ENCODE measurements around the gene FAM78A.
"Not testable (repeated sequence)": the region's sequence is repeated elsewhere in the genome, so short reads cannot be mapped to it uniquely, and the experiment has no call there.

The FAM78A gene

DNA sequence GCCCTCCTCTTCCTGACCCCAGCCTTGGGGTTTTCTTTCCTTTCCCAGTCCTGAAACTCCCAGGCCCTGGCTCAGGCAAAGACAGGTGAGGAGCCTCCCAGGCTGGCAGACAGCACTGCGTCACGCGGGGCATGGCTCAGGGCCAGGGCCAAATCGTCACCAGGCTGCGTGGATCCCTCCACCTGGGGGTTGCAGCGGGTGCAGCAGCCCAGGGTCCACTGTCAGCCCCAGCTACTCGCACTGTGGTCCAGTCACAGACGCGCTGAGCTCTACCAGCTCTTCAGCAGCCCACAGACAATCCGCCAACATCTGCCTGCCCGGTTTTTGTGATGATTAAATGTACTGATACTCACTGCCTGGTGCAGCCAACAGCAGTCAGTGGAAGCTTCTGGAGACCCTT, 12.1 kb downstream of the FAM78A start:
- Histone ChIP-seq H3K9me3 (ENCODE audit: insufficient read depth, low read length) (no peaks in the 10 kb centered on the region), H4K20me1 (ENCODE audit: insufficient read depth, low read length) (peaks cover 11% of the 10 kb centered on the region), H3K9ac (ENCODE audit: low read length) (no peak overlapping the region), H3K4me1 (ENCODE audit: low read length) (peaks cover 37% of the 10 kb centered on the region), H3K4me3 (ENCODE audit: low read length) (no peak overlapping the region), H3K27ac (ENCODE audit: low read length) (no peak overlapping the region), H3K36me3 (replicated peaks; ENCODE audit: low read depth, low read length) (peaks cover 24% of the 10 kb centered on the region), H3K79me2 (ENCODE audit: low read length) (peaks cover 61% of the 10 kb centered on the region), H3K4me2 (ENCODE audit: low read length) (no peak overlapping the region), H2AFZ (ENCODE audit: low read depth, low read length) (no peak overlapping the region), H3K27me3 (ENCODE audit: low read depth, low read length) (no peaks in the 10 kb centered on the region)
- TF ChIP-seq, protein P1, sequence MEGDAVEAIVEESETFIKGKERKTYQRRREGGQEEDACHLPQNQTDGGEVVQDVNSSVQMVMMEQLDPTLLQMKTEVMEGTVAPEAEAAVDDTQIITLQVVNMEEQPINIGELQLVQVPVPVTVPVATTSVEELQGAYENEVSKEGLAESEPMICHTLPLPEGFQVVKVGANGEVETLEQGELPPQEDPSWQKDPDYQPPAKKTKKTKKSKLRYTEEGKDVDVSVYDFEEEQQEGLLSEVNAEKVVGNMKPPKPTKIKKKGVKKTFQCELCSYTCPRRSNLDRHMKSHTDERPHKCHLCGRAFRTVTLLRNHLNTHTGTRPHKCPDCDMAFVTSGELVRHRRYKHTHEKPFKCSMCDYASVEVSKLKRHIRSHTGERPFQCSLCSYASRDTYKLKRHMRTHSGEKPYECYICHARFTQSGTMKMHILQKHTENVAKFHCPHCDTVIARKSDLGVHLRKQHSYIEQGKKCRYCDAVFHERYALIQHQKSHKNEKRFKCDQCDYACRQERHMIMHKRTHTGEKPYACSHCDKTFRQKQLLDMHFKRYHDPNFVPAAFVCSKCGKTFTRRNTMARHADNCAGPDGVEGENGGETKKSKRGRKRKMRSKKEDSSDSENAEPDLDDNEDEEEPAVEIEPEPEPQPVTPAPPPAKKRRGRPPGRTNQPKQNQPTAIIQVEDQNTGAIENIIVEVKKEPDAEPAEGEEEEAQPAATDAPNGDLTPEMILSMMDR (IDR thresholded peaks at IDR 0.05; ENCODE audit: low read depth, low read length) = no peak
- no peak for TF ChIP-seq EZH2phosphoT487 (IDR thresholded peaks at IDR 0.05; ENCODE audit: low read depth)

- no peaks in the 10 kb centered on the region for H3K27me3 ChIP-seq (ENCODE audit: low read depth, low read length)
- no peak overlapping the region; the same call in 1 of the 2 replicates for H3K4me2 ChIP-seq (ENCODE audit: low read length)
- peaks cover 24% of the 10 kb centered on the region for H3K36me3 ChIP-seq (replicated peaks; ENCODE audit: low read depth, low read length)
- peaks cover 59% of the 10 kb centered on the region for H3K79me2 ChIP-seq (ENCODE audit: low read length)
- TF ChIP-seq EZH2phosphoT487 (IDR thresholded peaks at IDR 0.05; ENCODE audit: low read depth) = no peak
- TF ChIP-seq, protein P1 (IDR thresholded peaks at IDR 0.05; ENCODE audit: low read depth, low read length) = no peak
- H3K9me3 ChIP-seq (ENCODE audit: insufficient read depth, low read length) = no peaks in the 10 kb centered on the region
- no peak overlapping the region for H3K9ac ChIP-seq (ENCODE audit: low read length)
- H2AFZ ChIP-seq (ENCODE audit: low read depth, low read length) = no peak overlapping the region
- peaks cover 11% of the 10 kb centered on the region for H4K20me1 ChIP-seq (ENCODE audit: insufficient read depth, low read length)
- peaks cover 32% of the 10 kb centered on the region for H3K4me1 ChIP-seq (ENCODE audit: low read length)
- H3K4me3 ChIP-seq (ENCODE audit: low read length) = no peak overlapping the region
- H3K27ac ChIP-seq (ENCODE audit: low read length) = no peak overlapping the region
Observed at GRCh38 chr9:131263701-131264100, 12.6 kb downstream of the FAM78A start.

DNA sequence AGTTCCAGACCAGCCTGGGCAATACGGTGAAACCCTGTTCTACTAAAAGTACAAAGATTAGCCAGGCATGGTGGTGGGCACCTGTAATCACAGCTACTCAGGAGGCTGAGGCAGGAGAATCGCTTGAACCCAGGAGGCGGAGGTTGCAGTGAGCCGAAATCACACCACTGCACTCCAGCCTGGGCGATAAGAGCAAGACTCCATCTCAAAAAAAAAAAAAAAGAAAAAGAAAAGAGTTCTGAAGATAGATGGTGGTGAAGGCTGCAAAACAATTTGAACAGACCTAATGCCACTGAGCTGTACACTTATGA, 13.3 kb downstream of the FAM78A start:
- Histone ChIP-seq H3K79me2 (ENCODE audit: low read length) (peaks cover 53% of the 10 kb centered on the region), H3K36me3 (replicated peaks; ENCODE audit: low read depth, low read length) (peaks cover 24% of the 10 kb centered on the region), H3K4me2 (ENCODE audit: low read length) (peak overlapping the region; percentile 46), H4K20me1 (ENCODE audit: insufficient read depth, low read length) (peaks cover 11% of the 10 kb centered on the region), H3K27ac (ENCODE audit: low read length) (peak overlapping the region; percentile 63), H3K4me3 (ENCODE audit: low read length) (peak overlapping the region; percentile 8; the same call in 1 of the 2 replicates), H3K4me1 (ENCODE audit: low read length) (peaks cover 26% of the 10 kb centered on the region)
- H3K9ac ChIP-seq (ENCODE audit: low read length); H3K27me3 ChIP-seq (ENCODE audit: low read depth, low read length); H2AFZ ChIP-seq (ENCODE audit: low read depth, low read length); H3K9me3 ChIP-seq (ENCODE audit: insufficient read depth, low read length): not testable (repeated sequence)

GRCh38 chr9:131262327-131263032, 13.8 kb downstream of the FAM78A start:
- H3K27ac ChIP-seq (ENCODE audit: low read length) = peak overlapping the region; percentile 63
- peak overlapping the region; percentile 46 for H3K4me2 ChIP-seq (ENCODE audit: low read length)

More at GRCh38 chr9:131262327-131263032, 13.8 kb downstream of the FAM78A start:
- H3K27me3 ChIP-seq (ENCODE audit: low read depth, low read length) = no peaks in the 10 kb centered on the region
- H3K36me3 ChIP-seq (replicated peaks; ENCODE audit: low read depth, low read length) = peaks cover 25% of the 10 kb centered on the region
- peaks cover 49% of the 10 kb centered on the region for H3K79me2 ChIP-seq (ENCODE audit: low read length)
- H3K9me3 ChIP-seq (ENCODE audit: insufficient read depth, low read length) = no peaks in the 10 kb centered on the region
- no peak overlapping the region for H3K9ac ChIP-seq (ENCODE audit: low read length)
- peak overlapping the region; percentile 8; the same call in 1 of the 2 replicates for H3K4me3 ChIP-seq (ENCODE audit: low read length)
- H3K4me1 ChIP-seq (ENCODE audit: low read length) = peaks cover 24% of the 10 kb centered on the region
- H2AFZ ChIP-seq (ENCODE audit: low read depth, low read length) = no peak overlapping the region
- H4K20me1 ChIP-seq (ENCODE audit: insufficient read depth, low read length) = peaks cover 11% of the 10 kb centered on the region
- TF ChIP-seq, protein P1 (IDR thresholded peaks at IDR 0.05; ENCODE audit: low read depth, low read length) = no peak
- no peak for TF ChIP-seq EZH2phosphoT487 (IDR thresholded peaks at IDR 0.05; ENCODE audit: low read depth)

Data from OCI-LY3 (cell line).